OCI-LY1 (cell line): ENCODE data around the gene CDH13.

Experiments
- H2AFZ ChIP-seq: fragments of 200-600 bp; sonication (generic), shearing (Covaris generic); 2 replicates; pipeline ENCODE4 v1.6.0; 2014; ENCODE audit warnings: antibody characterized with exemption, mild to moderate bottlenecking, low read length
- H3F3A ChIP-seq: fragments of 200-600 bp; sonication (generic), shearing (Covaris generic); 2 replicates; pipeline ENCODE4 v1.6.0; 2014; ENCODE audit warnings: mild to moderate bottlenecking, antibody characterized with exemption, low read length, moderate library complexity; ENCODE audit not compliant: insufficient read depth
- H3K27ac ChIP-seq: fragments of 200-600 bp; sonication (generic); 2 replicates; pipeline ENCODE4 v1.5.1; 2014; ENCODE audit warnings: low read length, mixed run types, mild to moderate bottlenecking, low read depth; ENCODE audit not compliant: poor library complexity, severe bottlenecking
- H3K27me3 ChIP-seq: fragments of 200-600 bp; sonication (generic); 2 replicates; pipeline ENCODE4 v1.6.0; 2014; ENCODE audit warnings: antibody characterized with exemption, mild to moderate bottlenecking, low read length, moderate library complexity; ENCODE audit not compliant: insufficient read depth
- H3K36me3 ChIP-seq: fragments of 200-600 bp; sonication (generic); 2 replicates; pipeline ENCODE4 v1.6.1; 2014; ENCODE audit warnings: mild to moderate bottlenecking, antibody characterized with exemption, low read length, moderate library complexity, mixed read lengths; ENCODE audit not compliant: insufficient read depth
- H3K4me1 ChIP-seq: fragments of 200-600 bp; sonication (generic); 2 replicates; pipeline ENCODE4 v1.5.1; 2014; ENCODE audit warnings: mild to moderate bottlenecking, low read length, moderate library complexity; ENCODE audit not compliant: insufficient read depth, severe bottlenecking
- H3K4me2 ChIP-seq: fragments of 200-600 bp; sonication (generic), shearing (Covaris generic); 2 replicates; pipeline ENCODE4 v1.6.1; 2014; ENCODE audit warnings: low read length
- H3K4me3 ChIP-seq: fragments of 200-600 bp; sonication (generic); 2 replicates; pipeline ENCODE4 v1.5.1; 2014; ENCODE audit warnings: low read length, low read depth, mild to moderate bottlenecking, mixed read lengths; ENCODE audit not compliant: poor library complexity, severe bottlenecking
- H3K79me2 ChIP-seq: fragments of 200-600 bp; shearing (Covaris generic); 2 replicates; pipeline ENCODE4 v1.6.1; 2016; ENCODE audit warnings: mixed run types, low read length, mixed read lengths; ENCODE audit not compliant: insufficient read depth
- H3K9ac ChIP-seq: fragments of 200-600 bp; sonication (generic), shearing (Covaris generic); 2 replicates; pipeline ENCODE4 v1.6.1; 2014; ENCODE audit warnings: mild to moderate bottlenecking, low read length, mixed read lengths
- H3K9me2 ChIP-seq: fragments of 200-600 bp; sonication (generic), shearing (Covaris generic); 2 replicates; pipeline ENCODE4 v1.6.1; 2014; ENCODE audit warnings: low read depth, mild to moderate bottlenecking, low read length, mixed read lengths
- H3K9me3 ChIP-seq: fragments of 200-600 bp; shearing (Covaris generic); 2 replicates; pipeline ENCODE4 v1.6.1; 2014; ENCODE audit warnings: low read length, mixed read lengths
- H4K20me1 ChIP-seq: fragments of 200-600 bp; sonication (generic), shearing (Covaris generic); 2 replicates; pipeline ENCODE4 v1.6.0; 2016; ENCODE audit warnings: mild to moderate bottlenecking, low read length; ENCODE audit not compliant: insufficient read depth
- EZH2 ChIP-seq: fragments of 200-600 bp; sonication (generic), shearing (Covaris generic); IDR thresholded peaks from 2 replicates; pipeline ENCODE4 v1.8.0; 2017; ENCODE audit warnings: borderline replicate concordance, mixed run types, mild to moderate bottlenecking, antibody characterized with exemption, low read length, moderate library complexity, mixed read lengths
- TF ChIP-seq, protein P1 (sequence below): fragments of 200-600 bp; sonication (generic), shearing (Covaris generic); IDR thresholded peaks from 2 replicates; pipeline ENCODE4 v1.5.1; 2017; ENCODE audit warnings: mild to moderate bottlenecking, antibody characterized with exemption, low read length, moderate library complexity, mixed read lengths

The CDH13 gene

DNA sequence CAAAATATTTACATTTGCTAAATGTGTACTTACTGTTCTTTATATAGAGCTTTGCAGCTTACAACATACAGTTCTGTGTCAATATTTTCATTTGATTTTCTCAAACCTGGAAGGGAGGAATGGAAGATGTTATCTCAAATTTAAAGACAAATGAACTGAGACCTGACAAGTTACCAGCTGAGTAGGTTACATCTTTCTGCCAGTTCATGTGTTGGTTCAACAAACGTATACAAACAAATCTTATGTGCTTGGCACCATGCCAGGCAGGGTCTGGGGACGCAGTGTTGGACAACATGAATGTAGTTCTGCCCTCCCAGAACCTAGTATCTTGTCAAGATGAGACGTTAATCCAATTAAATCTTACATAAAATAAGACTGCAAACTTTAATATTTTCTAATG lies 673.6 kb downstream of the CDH13 start:
- Histone ChIP-seq H3F3A (no peaks in the 10 kb centered on the region), H2AFZ (no peak overlapping the region), H3K4me2 (no peak overlapping the region), H3K79me2 (no peaks in the 10 kb centered on the region), H3K9me3 (no peaks in the 10 kb centered on the region), H3K27me3 (no peaks in the 10 kb centered on the region), H3K27ac (no peak overlapping the region), H4K20me1 (no peaks in the 10 kb centered on the region), H3K4me3 (no peak overlapping the region), H3K9ac (no peak overlapping the region), H3K9me2 (no peaks in the 10 kb centered on the region), H3K4me1 (no peaks in the 10 kb centered on the region), H3K36me3 (no peaks in the 10 kb centered on the region)
- TF ChIP-seq, protein P1, sequence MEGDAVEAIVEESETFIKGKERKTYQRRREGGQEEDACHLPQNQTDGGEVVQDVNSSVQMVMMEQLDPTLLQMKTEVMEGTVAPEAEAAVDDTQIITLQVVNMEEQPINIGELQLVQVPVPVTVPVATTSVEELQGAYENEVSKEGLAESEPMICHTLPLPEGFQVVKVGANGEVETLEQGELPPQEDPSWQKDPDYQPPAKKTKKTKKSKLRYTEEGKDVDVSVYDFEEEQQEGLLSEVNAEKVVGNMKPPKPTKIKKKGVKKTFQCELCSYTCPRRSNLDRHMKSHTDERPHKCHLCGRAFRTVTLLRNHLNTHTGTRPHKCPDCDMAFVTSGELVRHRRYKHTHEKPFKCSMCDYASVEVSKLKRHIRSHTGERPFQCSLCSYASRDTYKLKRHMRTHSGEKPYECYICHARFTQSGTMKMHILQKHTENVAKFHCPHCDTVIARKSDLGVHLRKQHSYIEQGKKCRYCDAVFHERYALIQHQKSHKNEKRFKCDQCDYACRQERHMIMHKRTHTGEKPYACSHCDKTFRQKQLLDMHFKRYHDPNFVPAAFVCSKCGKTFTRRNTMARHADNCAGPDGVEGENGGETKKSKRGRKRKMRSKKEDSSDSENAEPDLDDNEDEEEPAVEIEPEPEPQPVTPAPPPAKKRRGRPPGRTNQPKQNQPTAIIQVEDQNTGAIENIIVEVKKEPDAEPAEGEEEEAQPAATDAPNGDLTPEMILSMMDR: no peak
- no peak for TF ChIP-seq EZH2

DNA sequence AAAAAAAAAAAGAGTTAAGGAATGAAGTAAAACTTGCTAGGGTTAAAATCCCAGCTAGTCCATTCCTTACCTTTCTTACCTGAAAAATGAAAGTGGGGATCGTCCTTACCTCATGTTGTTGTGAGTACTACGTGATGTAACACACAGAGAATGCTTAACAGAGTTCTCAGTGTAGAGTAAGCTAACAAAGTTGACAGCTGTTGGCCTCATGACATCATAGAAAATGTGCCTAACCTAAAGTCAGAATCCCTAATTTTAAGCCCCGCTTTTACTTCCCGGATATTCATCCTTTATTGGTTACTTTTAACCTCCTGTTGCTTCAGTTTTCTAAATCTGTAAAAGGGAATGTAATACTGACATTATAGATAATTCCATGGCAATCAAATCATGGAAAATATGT lies 675.2 kb downstream of the CDH13 start:
- Histone ChIP-seq H3F3A (no peaks in the 10 kb centered on the region), H2AFZ (no peak overlapping the region), H3K27ac (no peak overlapping the region), H3K4me3 (no peak overlapping the region), H3K9ac (no peak overlapping the region), H3K9me3 (no peaks in the 10 kb centered on the region), H3K27me3 (no peaks in the 10 kb centered on the region; the same call in 1 of the 2 replicates), H3K4me2 (no peak overlapping the region), H3K9me2 (no peaks in the 10 kb centered on the region), H3K4me1 (no peaks in the 10 kb centered on the region), H3K79me2 (no peaks in the 10 kb centered on the region), H4K20me1 (no peaks in the 10 kb centered on the region), H3K36me3 (no peaks in the 10 kb centered on the region)
- TF ChIP-seq, protein P1: no peak
- no peak for TF ChIP-seq EZH2

DNA sequence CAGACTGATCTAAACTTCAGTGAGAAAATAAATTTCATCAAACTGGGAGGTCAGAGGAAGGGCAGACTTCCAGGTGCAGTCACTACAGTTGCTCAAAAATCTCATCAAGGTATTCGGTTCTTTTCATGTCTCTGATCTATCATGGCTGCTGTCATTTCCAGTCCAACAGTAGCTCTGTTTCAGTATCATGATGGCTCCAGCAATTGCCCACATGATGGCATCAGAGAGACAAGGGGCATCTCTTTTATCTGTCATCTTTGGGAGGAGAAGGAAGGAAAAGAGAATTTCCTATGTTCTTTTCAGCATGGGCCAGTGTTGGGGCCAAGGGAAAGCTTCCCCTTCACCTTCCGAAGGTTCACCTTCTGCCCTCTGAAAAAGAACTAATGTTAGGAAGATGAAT lies 676.1 kb downstream of the CDH13 start:
- Histone ChIP-seq H3K4me1 (no peaks in the 10 kb centered on the region), H2AFZ (no peak overlapping the region), H3K79me2 (no peaks in the 10 kb centered on the region), H3K9me3 (no peaks in the 10 kb centered on the region), H3K4me2 (no peak overlapping the region), H3K27me3 (no peaks in the 10 kb centered on the region; the same call in 1 of the 2 replicates), H4K20me1 (no peaks in the 10 kb centered on the region), H3K9ac (no peak overlapping the region), H3K4me3 (no peak overlapping the region), H3F3A (no peaks in the 10 kb centered on the region), H3K9me2 (no peaks in the 10 kb centered on the region), H3K36me3 (no peaks in the 10 kb centered on the region), H3K27ac (no peak overlapping the region)
- no peak for TF ChIP-seq EZH2
- TF ChIP-seq, protein P1: no peak
